Measurements from ENCODE around the gene SMS.
A peak's percentile ranks its signal among the peaks of the same experiment; 100 is the strongest.

Gene SMS

DNA sequence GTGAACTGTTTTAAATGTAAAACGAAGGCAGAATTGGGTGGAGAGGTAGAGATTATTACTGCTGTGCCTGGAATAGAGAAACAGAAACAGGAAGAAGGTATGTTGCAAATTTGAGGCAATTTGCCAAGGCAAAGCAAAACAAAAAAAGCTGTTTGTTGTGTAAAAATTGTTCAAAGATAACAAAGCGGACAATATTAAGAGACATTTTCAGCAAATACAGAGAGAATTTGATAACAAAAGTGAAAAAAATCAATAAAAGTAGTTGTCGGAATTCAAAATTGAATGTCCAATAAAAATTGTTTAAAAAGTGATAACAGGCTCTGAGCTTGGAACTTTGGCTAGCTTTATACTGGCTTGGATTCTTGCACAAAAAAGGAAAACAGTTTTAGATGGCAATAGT, 14.4 kb upstream of the SMS start:
- POLR2A ChIA-PET = no interaction called here

DNA sequence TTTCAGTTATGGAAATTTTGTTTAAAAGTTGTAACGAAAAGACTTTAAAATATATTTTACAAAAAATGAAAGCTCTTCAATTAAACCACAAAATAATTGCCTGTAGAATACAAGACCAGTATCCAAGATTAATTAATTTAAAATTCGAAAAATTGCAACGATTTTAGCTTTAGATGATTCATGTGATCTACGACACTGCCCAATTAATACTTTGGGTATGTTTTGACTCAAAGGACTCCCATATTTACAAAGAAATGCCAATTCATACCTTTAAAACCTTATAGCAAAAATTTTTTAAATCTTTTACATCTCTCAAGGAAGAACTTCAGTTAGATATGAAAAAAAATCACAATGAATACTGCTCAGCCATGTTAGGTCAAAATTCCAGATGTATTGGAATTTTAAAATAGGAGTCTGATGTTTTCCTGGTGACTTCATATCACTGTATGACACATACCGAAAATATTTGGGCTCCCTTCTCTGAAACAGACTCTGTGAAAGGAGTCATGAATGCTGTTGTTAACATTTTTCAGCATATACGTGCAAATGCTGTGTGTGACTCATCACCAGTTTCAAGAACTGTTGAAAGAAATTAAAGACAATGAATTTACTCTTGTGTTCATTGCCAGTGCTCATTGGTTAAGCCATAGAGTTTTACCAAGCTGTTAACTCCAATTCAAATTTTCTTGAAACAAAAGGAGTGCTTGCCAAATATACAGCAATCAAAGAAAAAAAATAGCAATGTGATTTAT, 13.8 kb upstream of the SMS start:
- ChIA-PET CTCF (interaction anchor here (1.3 kb wide), 1 partner anchor 15 kb away, joined by 3 read pairs; no protein-coding TSS in a partner anchor), POLR2A (no interaction called here)
- TF ChIP-seq CTCF (IDR thresholded peaks at IDR 0.05; ENCODE audit: control extremely low read depth, extremely low read depth, low read depth, missing control alignments) = no peak
- DNase-seq (ENCODE audit: extremely low spot score) = peak; percentile 24

More for the DNA sequence above, 14.4 kb upstream of the SMS start:
- no peak for DNase-seq (ENCODE audit: extremely low spot score)
- no peak for TF ChIP-seq CTCF (IDR thresholded peaks at IDR 0.05; ENCODE audit: control extremely low read depth, extremely low read depth, low read depth, missing control alignments)
- CTCF ChIA-PET = no interaction called here

- POLR2A ChIA-PET = no interaction called here
- CTCF ChIA-PET = no interaction called here
- no peak for TF ChIP-seq CTCF (IDR thresholded peaks at IDR 0.05; ENCODE audit: control extremely low read depth, extremely low read depth, low read depth, missing control alignments)
- DNase-seq (ENCODE audit: extremely low spot score) = no peak
These were observed 11.3 kb upstream of the SMS start for GRCh38 chrX:21929209-21929608.

DNA sequence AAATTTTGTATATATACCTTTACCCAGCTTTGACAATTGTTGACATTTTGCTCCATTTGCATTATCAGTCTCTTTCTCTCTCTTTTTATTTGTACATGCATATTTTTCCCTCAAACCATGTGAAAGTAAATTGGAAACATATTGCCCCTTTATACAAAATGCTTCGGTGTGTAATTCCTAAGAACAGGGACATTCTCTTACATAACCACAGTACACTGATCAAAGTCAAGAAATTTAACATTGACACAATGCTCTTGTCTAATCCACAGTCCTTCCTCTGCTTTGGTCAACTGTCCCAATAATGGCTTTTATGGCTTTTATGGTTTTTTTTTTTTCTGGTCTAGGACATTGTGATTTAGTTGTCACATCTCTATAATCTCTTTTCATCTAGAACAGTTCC, 9.5 kb upstream of the SMS start:
- no peak for TF ChIP-seq CTCF (IDR thresholded peaks at IDR 0.05; ENCODE audit: control extremely low read depth, extremely low read depth, low read depth, missing control alignments)
- ChIA-PET POLR2A (no interaction called here), CTCF (no interaction called here)
- DNase-seq (ENCODE audit: extremely low spot score) = no peak

- ChIA-PET POLR2A (no interaction called here), CTCF (no interaction called here)
- DNase-seq (ENCODE audit: extremely low spot score) = no peak
- TF ChIP-seq CTCF (IDR thresholded peaks at IDR 0.05; ENCODE audit: control extremely low read depth, extremely low read depth, low read depth, missing control alignments) = no peak
These were observed 8.1 kb upstream of the SMS start for GRCh38 chrX:21932292-21933002.

GRCh38 chrX:21933077-21933476, 7.4 kb upstream of the SMS start:
- CTCF ChIA-PET = no interaction called here
- TF ChIP-seq CTCF (IDR thresholded peaks at IDR 0.05; ENCODE audit: control extremely low read depth, extremely low read depth, low read depth, missing control alignments) = no peak
- POLR2A ChIA-PET = no interaction called here
- no peak for DNase-seq (ENCODE audit: extremely low spot score)
